OCI-LY1 (cell line): ENCODE results near the gene MYD88.

Source experiments
- H2AFZ ChIP-seq: fragments of 200-600 bp; sonication (generic), shearing (Covaris generic); 2 replicates; pipeline ENCODE4 v1.6.0; 2014; ENCODE audit warnings: antibody characterized with exemption, mild to moderate bottlenecking, low read length
- H3F3A ChIP-seq: fragments of 200-600 bp; sonication (generic), shearing (Covaris generic); 2 replicates; pipeline ENCODE4 v1.6.0; 2014; ENCODE audit warnings: mild to moderate bottlenecking, antibody characterized with exemption, low read length, moderate library complexity; ENCODE audit not compliant: insufficient read depth
- H3K27ac ChIP-seq: fragments of 200-600 bp; sonication (generic); 2 replicates; pipeline ENCODE4 v1.5.1; 2014; ENCODE audit warnings: low read length, mixed run types, mild to moderate bottlenecking, low read depth; ENCODE audit not compliant: poor library complexity, severe bottlenecking
- H3K27me3 ChIP-seq: fragments of 200-600 bp; sonication (generic); 2 replicates; pipeline ENCODE4 v1.6.0; 2014; ENCODE audit warnings: antibody characterized with exemption, mild to moderate bottlenecking, low read length, moderate library complexity; ENCODE audit not compliant: insufficient read depth
- H3K36me3 ChIP-seq: fragments of 200-600 bp; sonication (generic); 2 replicates; pipeline ENCODE4 v1.6.1; 2014; ENCODE audit warnings: mild to moderate bottlenecking, antibody characterized with exemption, low read length, moderate library complexity, mixed read lengths; ENCODE audit not compliant: insufficient read depth
- H3K4me1 ChIP-seq: fragments of 200-600 bp; sonication (generic); 2 replicates; pipeline ENCODE4 v1.5.1; 2014; ENCODE audit warnings: mild to moderate bottlenecking, low read length, moderate library complexity; ENCODE audit not compliant: insufficient read depth, severe bottlenecking
- H3K4me2 ChIP-seq: fragments of 200-600 bp; sonication (generic), shearing (Covaris generic); 2 replicates; pipeline ENCODE4 v1.6.1; 2014; ENCODE audit warnings: low read length
- H3K4me3 ChIP-seq: fragments of 200-600 bp; sonication (generic); 2 replicates; pipeline ENCODE4 v1.5.1; 2014; ENCODE audit warnings: low read length, low read depth, mild to moderate bottlenecking, mixed read lengths; ENCODE audit not compliant: poor library complexity, severe bottlenecking
- H3K79me2 ChIP-seq: fragments of 200-600 bp; shearing (Covaris generic); 2 replicates; pipeline ENCODE4 v1.6.1; 2016; ENCODE audit warnings: mixed run types, low read length, mixed read lengths; ENCODE audit not compliant: insufficient read depth
- H3K9ac ChIP-seq: fragments of 200-600 bp; sonication (generic), shearing (Covaris generic); 2 replicates; pipeline ENCODE4 v1.6.1; 2014; ENCODE audit warnings: mild to moderate bottlenecking, low read length, mixed read lengths
- H3K9me2 ChIP-seq: fragments of 200-600 bp; sonication (generic), shearing (Covaris generic); 2 replicates; pipeline ENCODE4 v1.6.1; 2014; ENCODE audit warnings: low read depth, mild to moderate bottlenecking, low read length, mixed read lengths
- H3K9me3 ChIP-seq: fragments of 200-600 bp; shearing (Covaris generic); 2 replicates; pipeline ENCODE4 v1.6.1; 2014; ENCODE audit warnings: low read length, mixed read lengths
- H4K20me1 ChIP-seq: fragments of 200-600 bp; sonication (generic), shearing (Covaris generic); 2 replicates; pipeline ENCODE4 v1.6.0; 2016; ENCODE audit warnings: mild to moderate bottlenecking, low read length; ENCODE audit not compliant: insufficient read depth
- CTCF ChIP-seq: fragments of 200-600 bp; sonication (generic), shearing (Covaris generic); IDR thresholded peaks from 2 replicates; pipeline ENCODE4 v1.5.1; 2017; ENCODE audit warnings: mild to moderate bottlenecking, antibody characterized with exemption, low read length, moderate library complexity, mixed read lengths
- EZH2 ChIP-seq: fragments of 200-600 bp; sonication (generic), shearing (Covaris generic); IDR thresholded peaks from 2 replicates; pipeline ENCODE4 v1.8.0; 2017; ENCODE audit warnings: borderline replicate concordance, mixed run types, mild to moderate bottlenecking, antibody characterized with exemption, low read length, moderate library complexity, mixed read lengths

Gene MYD88

GRCh38 chr3:38101811-38102443 is 36.5 kb upstream of the MYD88 start:
- no peaks in the 10 kb centered on the region for H3K4me1 ChIP-seq
- H3F3A ChIP-seq = no peaks in the 10 kb centered on the region
- no peak for TF ChIP-seq CTCF
- TF ChIP-seq EZH2 = no peak
- H4K20me1 ChIP-seq = no peaks in the 10 kb centered on the region
- H3K79me2 ChIP-seq = no peaks in the 10 kb centered on the region
- H3K9me2 ChIP-seq = no peaks in the 10 kb centered on the region
- H3K27ac ChIP-seq = no peak overlapping the region
- H3K9ac ChIP-seq = no peak overlapping the region
- H3K27me3 ChIP-seq = 0 out of 2 replicates have a peak, but pooled peaks cover 5% of the 10 kb centered on the region
- H3K4me3 ChIP-seq = no peak overlapping the region
- no peak overlapping the region for H2AFZ ChIP-seq
- 0 out of 2 replicates have a peak, but pooled peaks cover 3% of the 10 kb centered on the region for H3K9me3 ChIP-seq
- H3K4me2 ChIP-seq = no peak overlapping the region
- no peaks in the 10 kb centered on the region for H3K36me3 ChIP-seq

GRCh38 chr3:38102444-38102814 is 36.0 kb upstream of the MYD88 start:
- Histone ChIP-seq H3K4me2 (no peak overlapping the region), H3K9me3 (0 out of 2 replicates have a peak, but pooled peaks cover 3% of the 10 kb centered on the region), H3K27me3 (0 out of 2 replicates have a peak, but pooled peaks cover under 1% of the 10 kb centered on the region), H3K79me2 (no peaks in the 10 kb centered on the region), H3K36me3 (no peaks in the 10 kb centered on the region), H3K4me1 (no peaks in the 10 kb centered on the region), H3K9ac (no peak overlapping the region), H3K9me2 (no peaks in the 10 kb centered on the region), H3K4me3 (no peak overlapping the region), H3K27ac (no peak overlapping the region), H4K20me1 (no peaks in the 10 kb centered on the region), H3F3A (no peaks in the 10 kb centered on the region), H2AFZ (no peak overlapping the region)
- no peak for TF ChIP-seq EZH2
- TF ChIP-seq CTCF = no peak

GRCh38 chr3:38105525-38105924 is 32.9 kb upstream of the MYD88 start:
- no peaks in the 10 kb centered on the region for H3K79me2 ChIP-seq
- H3K4me1 ChIP-seq = no peaks in the 10 kb centered on the region
- H4K20me1 ChIP-seq = no peaks in the 10 kb centered on the region
- TF ChIP-seq CTCF = no peak
- no peak for TF ChIP-seq EZH2
- H3K9me3 ChIP-seq = 0 out of 2 replicates have a peak, but pooled peaks cover 3% of the 10 kb centered on the region
- no peak overlapping the region for H3K4me3 ChIP-seq
- no peak overlapping the region for H2AFZ ChIP-seq
- no peaks in the 10 kb centered on the region for H3K27me3 ChIP-seq
- no peak overlapping the region for H3K9ac ChIP-seq
- H3F3A ChIP-seq = no peaks in the 10 kb centered on the region
- H3K27ac ChIP-seq = no peak overlapping the region
- no peaks in the 10 kb centered on the region for H3K36me3 ChIP-seq
- no peaks in the 10 kb centered on the region for H3K9me2 ChIP-seq
- no peak overlapping the region for H3K4me2 ChIP-seq
